Hematopoietic multipotent progenitor cell treated with erythropoietin and hydrocortisone succinate and interleukin-3 and kit ligand, for 6 days (in vitro differentiated cells): ENCODE data around the gene PITPNM1.
"Not testable (repeated sequence)": the region's sequence is repeated elsewhere in the genome, so short reads cannot be mapped to it uniquely, and the experiment has no call there.

Source experiments
- DNase-seq: peaks from one replicate; pipeline ENCODE4 v3.0.0-alpha.2; 2015

The PITPNM1 gene

GRCh38 chr11:67522844-67523555, 17.8 kb upstream of the PITPNM1 start, which contains the start of gene CABP2:
CABP2 (minus strand) TSS chr11:67523446; CDS start chr11:67523326, 120 bp downstream.
- DNase-seq: no peak

- no peak for DNase-seq
Observed at GRCh38 chr11:67522338-67522737, 17.2 kb upstream of the PITPNM1 start.

GRCh38 chr11:67521924-67522323, 16.8 kb upstream of the PITPNM1 start:
- no peak for DNase-seq

GRCh38 chr11:67520856-67521824, 16.0 kb upstream of the PITPNM1 start:
- DNase-seq: no peak

- no peak for DNase-seq
Observed at GRCh38 chr11:67519726-67520125, 14.6 kb upstream of the PITPNM1 start.

GRCh38 chr11:67517784-67518552, 12.8 kb upstream of the PITPNM1 start:
- no peak for DNase-seq

- no peak for DNase-seq
Observed at GRCh38 chr11:67516806-67517205, 11.6 kb upstream of the PITPNM1 start.

- DNase-seq: no peak
Observed at GRCh38 chr11:67514116-67514515, 9.0 kb upstream of the PITPNM1 start.

GRCh38 chr11:67511558-67511957, 6.4 kb upstream of the PITPNM1 start:
- not testable (repeated sequence) for DNase-seq

GRCh38 chr11:67510023-67510345, 4.8 kb upstream of the PITPNM1 start:
- DNase-seq: no peak

- peak; percentile 99 for DNase-seq
Observed at GRCh38 chr11:67508486-67509121, 3.4 kb upstream of the PITPNM1 start.

GRCh38 chr11:67507864-67508485, 2.8 kb upstream of the PITPNM1 start, which contains the start of gene CDK2AP2:
CDK2AP2 (minus strand) TSS chr11:67508162; CDS start chr11:67508082, 80 bp downstream.
- peak; percentile 99 for DNase-seq

- DNase-seq: no peak
Observed at GRCh38 chr11:67507242-67507863, 2.2 kb upstream of the PITPNM1 start.

- no peak for DNase-seq
Observed at GRCh38 chr11:67506426-67507051, 1.4 kb upstream of the PITPNM1 start.

GRCh38 chr11:67505605-67506396, 638 bp upstream of the PITPNM1 start:
- peak; percentile 97 for DNase-seq

- no peak for DNase-seq
Observed at GRCh38 chr11:67504005-67504949, 886 bp downstream of the PITPNM1 start.

- DNase-seq: no peak
Observed at GRCh38 chr11:67503119-67504004, 1.8 kb downstream of the PITPNM1 start.
